GM13977 (cell line): ENCODE data around the gene PKN2.
A peak's percentile ranks its signal among the peaks of the same experiment; 100 is the strongest.
"Not testable (repeated sequence)": the region's sequence is repeated elsewhere in the genome, so short reads cannot be mapped to it uniquely, and the experiment has no call there.

Experiments
- DNase-seq: peaks from one replicate; pipeline ENCODE4 v3.0.0; 2012; ENCODE audit warnings: low spot score
- in situ Hi-C: fragments of 300-500 bp; cut with MboI; formaldehyde crosslinking; loops from one replicate; pipeline ENCODE4 v1.12.0; 2022; ENCODE audit warnings: low sequenced_read_pairs, low pct_unique_long_range_greater_than_20kb, mixed read lengths, inconsistent platforms; ENCODE audit not compliant: unreplicated experiment
- TF ChIP-seq, protein P1 (sequence below): IDR thresholded peaks from 2 replicates; pipeline ENCODE4 v1.5.1; 2012; ENCODE audit warnings: mild to moderate bottlenecking, control low read depth; ENCODE audit not compliant: insufficient read depth; ENCODE audit errors: extremely low read depth, missing control alignments

Gene PKN2

DNA sequence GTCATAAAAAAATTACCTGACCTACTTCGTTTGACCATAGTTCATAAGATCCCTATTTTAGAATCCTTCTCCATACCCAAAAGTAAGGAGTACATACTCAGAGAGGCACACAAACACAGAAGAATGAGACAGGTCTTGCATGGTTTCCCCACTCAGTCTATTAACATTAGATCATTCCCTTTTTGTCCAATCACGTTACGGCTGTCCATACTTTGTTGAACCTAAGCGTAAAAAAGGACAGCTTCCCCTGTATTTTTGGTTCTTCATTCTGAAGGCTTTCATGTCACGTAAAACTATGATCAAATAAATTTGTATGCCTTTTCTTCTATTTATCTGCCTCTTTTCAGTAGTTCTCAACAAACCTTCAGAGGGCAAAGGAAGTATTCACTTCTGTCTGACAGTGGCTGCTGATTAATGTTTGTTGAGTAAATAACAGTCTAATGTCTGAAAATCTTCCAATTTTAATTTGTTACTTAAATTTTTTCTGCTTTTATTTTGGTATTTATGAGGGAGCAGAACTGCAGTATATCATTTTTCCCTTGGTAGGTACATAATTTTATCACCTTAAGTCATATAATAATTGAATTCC lies 16.4 kb downstream of the PKN2 start:
- in situ Hi-C loops: no loop called here

DNA sequence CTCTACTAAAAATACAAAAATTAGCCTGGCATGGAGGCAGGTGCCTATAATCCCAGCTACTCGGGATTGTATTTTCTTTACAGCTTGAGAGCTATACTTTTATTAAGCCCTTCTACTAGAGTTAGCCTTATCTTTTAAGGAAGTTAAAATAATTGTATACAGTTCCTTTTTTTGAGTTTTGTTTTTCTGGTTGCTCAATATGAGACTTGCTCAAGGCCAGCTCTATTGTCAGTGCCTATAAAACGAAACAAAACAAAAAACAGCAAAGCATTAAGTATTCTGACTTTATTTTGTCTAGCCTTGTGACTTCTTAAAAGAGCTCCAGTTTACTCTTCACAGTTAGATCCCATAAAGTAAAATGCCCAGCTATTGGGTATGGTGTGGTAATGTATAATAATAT lies 17.2 kb downstream of the PKN2 start:
- TF ChIP-seq, protein P1, sequence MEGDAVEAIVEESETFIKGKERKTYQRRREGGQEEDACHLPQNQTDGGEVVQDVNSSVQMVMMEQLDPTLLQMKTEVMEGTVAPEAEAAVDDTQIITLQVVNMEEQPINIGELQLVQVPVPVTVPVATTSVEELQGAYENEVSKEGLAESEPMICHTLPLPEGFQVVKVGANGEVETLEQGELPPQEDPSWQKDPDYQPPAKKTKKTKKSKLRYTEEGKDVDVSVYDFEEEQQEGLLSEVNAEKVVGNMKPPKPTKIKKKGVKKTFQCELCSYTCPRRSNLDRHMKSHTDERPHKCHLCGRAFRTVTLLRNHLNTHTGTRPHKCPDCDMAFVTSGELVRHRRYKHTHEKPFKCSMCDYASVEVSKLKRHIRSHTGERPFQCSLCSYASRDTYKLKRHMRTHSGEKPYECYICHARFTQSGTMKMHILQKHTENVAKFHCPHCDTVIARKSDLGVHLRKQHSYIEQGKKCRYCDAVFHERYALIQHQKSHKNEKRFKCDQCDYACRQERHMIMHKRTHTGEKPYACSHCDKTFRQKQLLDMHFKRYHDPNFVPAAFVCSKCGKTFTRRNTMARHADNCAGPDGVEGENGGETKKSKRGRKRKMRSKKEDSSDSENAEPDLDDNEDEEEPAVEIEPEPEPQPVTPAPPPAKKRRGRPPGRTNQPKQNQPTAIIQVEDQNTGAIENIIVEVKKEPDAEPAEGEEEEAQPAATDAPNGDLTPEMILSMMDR: no peak
- in situ Hi-C loops: no loop called here
- DNase-seq: peak; percentile 17

More for the DNA sequence above, 16.4 kb downstream of the PKN2 start:
- no peak for DNase-seq
- TF ChIP-seq, protein P1: no peak

DNA sequence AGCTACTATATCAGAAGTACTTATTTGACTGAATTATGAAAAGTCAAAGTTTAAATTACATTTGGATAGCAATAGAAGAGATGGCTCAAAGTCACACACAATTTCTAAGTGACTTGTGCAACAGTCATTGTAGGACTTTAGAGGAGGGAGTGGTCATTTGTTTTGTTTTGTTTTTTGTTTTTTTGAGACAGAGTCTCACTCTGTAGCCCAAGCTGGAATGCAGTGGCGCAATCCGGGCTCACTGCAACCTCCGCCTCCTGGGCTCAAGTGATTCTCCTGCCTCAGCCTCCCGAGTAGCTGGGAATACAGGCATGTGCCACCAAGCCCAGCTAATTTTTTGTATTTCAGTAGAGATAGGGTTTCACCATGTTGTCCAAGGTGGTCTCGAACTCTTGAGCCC lies 17.7 kb downstream of the PKN2 start:
- DNase-seq, in situ Hi-C loops: not testable (repeated sequence)

DNA sequence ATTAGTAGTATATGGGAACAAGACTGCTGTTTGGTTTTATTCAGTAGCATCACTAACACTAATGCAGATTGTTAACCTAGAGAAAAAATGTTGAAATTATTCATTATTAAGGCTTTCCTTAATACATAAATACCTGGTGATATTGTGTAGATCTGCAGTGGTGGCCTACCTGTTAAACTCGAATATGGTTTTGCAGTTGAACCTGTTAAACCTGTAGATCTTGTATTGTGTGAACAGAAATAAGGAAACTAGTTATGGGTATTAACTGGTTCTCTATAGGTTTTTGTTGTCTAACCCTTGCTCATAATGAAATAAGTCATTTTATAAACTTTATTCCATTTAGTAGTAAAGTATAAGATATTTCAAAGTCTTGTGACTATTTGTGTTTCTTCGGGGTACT lies 23.9 kb downstream of the PKN2 start:
- in situ Hi-C loops: no loop called here
- DNase-seq: no peak
- TF ChIP-seq, protein P1: no peak

DNA sequence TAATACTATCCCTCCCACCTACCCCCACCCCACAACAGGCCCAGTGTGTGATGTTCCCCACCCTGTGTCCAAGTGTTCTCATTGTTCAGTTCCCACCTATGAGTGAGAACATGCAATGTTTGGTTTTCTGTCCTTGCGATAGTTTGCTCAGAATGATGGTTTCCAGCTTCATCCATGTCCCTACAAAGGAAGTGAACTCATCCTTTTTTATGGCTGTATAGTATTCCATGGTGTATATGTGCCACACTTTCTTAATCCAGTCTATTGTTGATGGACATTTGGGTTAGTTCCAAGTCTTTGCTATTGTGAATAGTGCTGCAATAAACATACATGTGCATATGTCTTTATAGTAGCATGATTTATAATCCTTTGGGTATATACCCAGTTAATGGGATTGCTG lies 28.8 kb downstream of the PKN2 start:
- in situ Hi-C loops, DNase-seq: not testable (repeated sequence)

DNA sequence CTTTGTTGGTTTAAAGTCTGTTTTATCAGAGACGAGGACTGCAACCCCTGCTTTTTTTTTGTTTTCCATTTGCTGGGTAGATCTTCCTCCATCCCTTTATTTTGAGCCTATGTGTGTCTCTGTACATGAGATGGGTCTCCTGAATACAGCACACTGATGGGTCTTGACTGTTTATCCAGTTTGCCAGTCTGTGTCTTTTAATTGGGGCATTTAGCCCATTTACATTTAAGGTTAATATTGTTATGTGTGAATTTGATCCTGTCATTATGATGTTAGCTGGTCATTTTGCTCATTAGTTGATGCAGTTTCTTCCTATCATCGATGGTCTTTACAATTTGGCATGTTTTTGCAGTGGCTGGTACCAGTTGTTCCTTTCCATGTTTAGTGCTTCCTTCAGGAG lies 32.5 kb downstream of the PKN2 start:
- in situ Hi-C loops, DNase-seq: not testable (repeated sequence)

DNA sequence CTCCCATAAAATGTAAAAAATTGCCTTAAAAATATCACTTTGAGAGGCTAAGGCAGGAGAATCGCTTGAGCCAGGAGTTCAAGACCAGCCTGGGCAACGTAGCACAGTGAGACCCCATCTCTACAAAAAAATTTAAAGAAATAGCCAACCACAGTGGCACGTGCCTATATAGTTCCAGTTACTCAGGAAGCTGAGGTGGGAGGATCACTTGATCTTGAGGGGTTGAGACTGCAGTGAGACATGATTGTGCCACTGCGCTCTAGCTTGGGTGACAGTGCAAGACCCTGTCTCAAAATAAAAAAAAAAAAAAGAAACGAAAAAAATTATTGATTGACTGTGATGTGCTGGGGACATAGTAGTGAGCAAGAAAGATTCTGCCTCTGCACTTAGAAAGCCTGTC lies 38.4 kb downstream of the PKN2 start:
- DNase-seq: no peak
- TF ChIP-seq, protein P1: no peak
- in situ Hi-C loops: no loop called here

DNA sequence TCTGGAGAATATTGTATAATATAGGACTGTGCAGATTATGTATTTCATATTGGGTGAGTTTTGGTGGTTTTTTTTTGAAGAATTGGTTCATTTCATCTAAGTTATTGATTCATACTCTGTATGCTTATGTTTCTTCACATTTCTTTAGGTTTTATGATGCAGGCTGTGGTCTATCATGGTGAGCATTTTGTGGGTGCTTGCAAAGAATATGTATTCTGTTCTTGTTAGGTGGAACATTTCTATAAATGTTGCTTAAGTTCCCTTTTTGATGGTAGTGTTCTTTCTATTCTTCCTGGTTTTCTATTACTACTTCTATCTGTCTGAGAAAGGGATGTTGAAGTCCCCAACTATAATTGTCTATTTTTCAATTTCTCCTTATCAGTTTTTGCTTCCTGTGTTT lies 42.6 kb downstream of the PKN2 start:
- DNase-seq: no peak
- in situ Hi-C loops: no loop called here
- TF ChIP-seq, protein P1: no peak
